NT2/D1 (cell line): Measurements from ENCODE around the gene CYP4B1.
"Not testable (repeated sequence)": the region's sequence is repeated elsewhere in the genome, so short reads cannot be mapped to it uniquely, and the experiment has no call there.

Source experiments
- DNase-seq: peaks from one replicate; pipeline ENCODE4 v3.0.0-alpha.2; 2011; ENCODE audit warnings: low read depth, low spot score
- H3K27me3 ChIP-seq: 2 replicates; pipeline ENCODE4 v1.6.0; 2011; ENCODE audit warnings: mild to moderate bottlenecking; ENCODE audit not compliant: insufficient read length, insufficient read depth
- H3K36me3 ChIP-seq: 2 replicates; pipeline ENCODE4 v1.6.1; 2011; ENCODE audit warnings: mild to moderate bottlenecking, low read length, mixed read lengths; ENCODE audit not compliant: insufficient read depth, insufficient read length
- H3K4me1 ChIP-seq: 2 replicates; pipeline ENCODE4 v1.5.1; 2011; ENCODE audit not compliant: insufficient read depth, insufficient read length
- H3K4me3 ChIP-seq: 2 replicates; pipeline ENCODE4 v1.5.1; 2011; ENCODE audit warnings: low read depth; ENCODE audit not compliant: insufficient read length
- H3K9ac ChIP-seq: 2 replicates; pipeline ENCODE4 v1.6.0; 2011; ENCODE audit warnings: low read depth; ENCODE audit not compliant: insufficient read length
- H3K9me3 ChIP-seq: 2 replicates; pipeline ENCODE4 v1.5.1; 2011; ENCODE audit warnings: mild to moderate bottlenecking, low read length; ENCODE audit not compliant: insufficient read depth
- SUZ12 ChIP-seq: IDR thresholded peaks from 2 replicates; pipeline ENCODE4 v1.6.1; 2011; ENCODE audit not compliant: insufficient read length, insufficient read depth; ENCODE audit errors: extremely low read depth
- YY1 ChIP-seq: IDR thresholded peaks from 2 replicates; pipeline ENCODE4 v1.6.1; 2011; ENCODE audit not compliant: insufficient read length, insufficient read depth
- ZNF274 ChIP-seq: IDR thresholded peaks from 2 replicates; pipeline ENCODE4 v1.6.1; 2011; ENCODE audit warnings: mild to moderate bottlenecking, low read depth, low read length

Gene CYP4B1

GRCh38 chr1:46816930-46817329 is 18.1 kb downstream of the CYP4B1 start:
- Histone ChIP-seq H3K27me3 (no peaks in the 10 kb centered on the region), H3K9ac (no peak overlapping the region), H3K9me3 (no peaks in the 10 kb centered on the region; the same call in 1 of the 2 replicates), H3K36me3 (no peaks in the 10 kb centered on the region), H3K4me1 (no peaks in the 10 kb centered on the region), H3K4me3 (no peak overlapping the region)
- no peak for DNase-seq
- TF ChIP-seq SUZ12: no peak

- H3K27me3 ChIP-seq: no peaks in the 10 kb centered on the region
- no peak overlapping the region for H3K9ac ChIP-seq
- H3K4me1 ChIP-seq: peaks cover 6% of the 10 kb centered on the region
- no peak overlapping the region for H3K4me3 ChIP-seq
- no peak for DNase-seq
- TF ChIP-seq YY1 (no peak), SUZ12 (no peak), ZNF274 (no peak)
- H3K9me3 ChIP-seq: no peaks in the 10 kb centered on the region; the same call in 1 of the 2 replicates
- H3K36me3 ChIP-seq: no peaks in the 10 kb centered on the region
Observed at GRCh38 chr1:46817814-46818213, 19.0 kb downstream of the CYP4B1 start.

GRCh38 chr1:46818591-46818990 is 19.7 kb downstream of the CYP4B1 start:
- peaks cover 6% of the 10 kb centered on the region for H3K4me1 ChIP-seq
- H3K9me3 ChIP-seq: no peaks in the 10 kb centered on the region; the same call in 1 of the 2 replicates
- H3K4me3 ChIP-seq: no peak overlapping the region
- H3K27me3 ChIP-seq: no peaks in the 10 kb centered on the region
- DNase-seq: no peak
- no peak overlapping the region for H3K9ac ChIP-seq
- TF ChIP-seq SUZ12 (no peak), YY1 (no peak), ZNF274 (no peak)
- H3K36me3 ChIP-seq: no peaks in the 10 kb centered on the region

DNA sequence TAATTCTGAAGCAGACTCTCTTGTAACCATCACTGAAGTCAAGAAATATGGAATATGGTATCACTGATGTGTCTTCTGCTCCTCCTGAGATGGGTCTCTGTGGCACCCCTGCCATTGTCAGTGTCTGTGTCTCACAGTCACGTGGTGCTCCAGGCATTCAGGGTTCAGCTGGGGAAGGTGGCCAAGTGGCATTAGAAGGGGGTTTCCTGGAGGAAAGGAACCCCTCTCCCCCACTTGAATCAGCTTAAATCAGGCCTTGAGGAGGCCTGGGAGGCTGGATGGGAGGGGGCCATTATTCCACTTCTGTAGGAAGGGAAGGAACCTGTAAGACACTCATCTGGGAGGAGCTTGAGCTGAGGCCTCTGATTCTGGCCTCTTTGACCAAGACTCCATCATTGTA is 20.5 kb downstream of the CYP4B1 start:
- Histone ChIP-seq H3K9me3 (no peaks in the 10 kb centered on the region; the same call in 1 of the 2 replicates), H3K36me3 (no peaks in the 10 kb centered on the region), H3K4me3 (no peak overlapping the region), H3K9ac (no peak overlapping the region), H3K27me3 (no peaks in the 10 kb centered on the region), H3K4me1 (peaks cover 6% of the 10 kb centered on the region)
- no peak for TF ChIP-seq SUZ12
- no peak for TF ChIP-seq ZNF274
- TF ChIP-seq YY1: no peak
- no peak for DNase-seq

GRCh38 chr1:46820076-46820475 is 21.2 kb downstream of the CYP4B1 start:
- TF ChIP-seq ZNF274: no peak
- no peak for TF ChIP-seq YY1
- TF ChIP-seq SUZ12: no peak
- Histone ChIP-seq H3K4me3 (no peak overlapping the region), H3K4me1 (peaks cover 6% of the 10 kb centered on the region), H3K9me3 (no peaks in the 10 kb centered on the region; the same call in 1 of the 2 replicates), H3K36me3 (no peaks in the 10 kb centered on the region), H3K9ac (no peak overlapping the region), H3K27me3 (no peaks in the 10 kb centered on the region)
- no peak for DNase-seq

- Histone ChIP-seq H3K4me3 (no peak overlapping the region), H3K4me1 (peaks cover 6% of the 10 kb centered on the region), H3K27me3 (no peaks in the 10 kb centered on the region), H3K9ac (no peak overlapping the region), H3K9me3 (no peaks in the 10 kb centered on the region; the same call in 1 of the 2 replicates), H3K36me3 (no peaks in the 10 kb centered on the region)
- DNase-seq: no peak
- TF ChIP-seq ZNF274: no peak
- no peak for TF ChIP-seq SUZ12
- no peak for TF ChIP-seq YY1
Observed at GRCh38 chr1:46820560-46821060, 21.8 kb downstream of the CYP4B1 start.

- Histone ChIP-seq H3K36me3 (no peaks in the 10 kb centered on the region), H3K9me3 (no peaks in the 10 kb centered on the region; the same call in 1 of the 2 replicates), H3K27me3 (no peaks in the 10 kb centered on the region), H3K9ac (no peak overlapping the region), H3K4me1 (peaks cover 6% of the 10 kb centered on the region), H3K4me3 (no peak overlapping the region)
- no peak for TF ChIP-seq SUZ12
- TF ChIP-seq YY1: no peak
- DNase-seq: peak; percentile 76
Observed at GRCh38 chr1:46822248-46822826, 23.5 kb downstream of the CYP4B1 start.

DNA sequence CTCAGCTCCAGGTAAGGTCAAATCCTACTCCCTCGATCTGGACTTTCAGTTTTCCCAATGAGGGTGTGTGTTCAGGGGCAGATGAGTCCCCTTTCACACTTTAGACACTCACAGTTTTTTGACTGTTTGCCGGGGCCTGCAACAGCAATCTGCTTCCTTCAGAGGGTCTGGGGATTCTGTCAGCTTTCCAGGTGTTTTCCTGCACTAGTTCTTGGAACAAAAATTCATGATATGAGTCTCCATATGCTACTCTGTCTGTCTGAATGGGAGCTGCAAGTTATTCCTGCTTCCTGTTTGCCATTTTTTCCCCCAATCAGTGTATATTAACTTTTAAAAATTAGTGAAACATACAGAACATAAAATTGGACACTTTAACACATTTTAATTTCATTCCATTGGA is 24.3 kb downstream of the CYP4B1 start:
- TF ChIP-seq YY1: no peak
- no peak for TF ChIP-seq SUZ12
- TF ChIP-seq ZNF274: no peak
- Histone ChIP-seq H3K27me3 (no peaks in the 10 kb centered on the region), H3K4me3 (no peak overlapping the region), H3K9ac (no peak overlapping the region), H3K9me3 (no peaks in the 10 kb centered on the region; the same call in 1 of the 2 replicates), H3K36me3 (no peaks in the 10 kb centered on the region), H3K4me1 (peaks cover 6% of the 10 kb centered on the region)
- no peak for DNase-seq

- not testable (repeated sequence) for H3K9me3 ChIP-seq, DNase-seq, H3K27me3 ChIP-seq, H3K4me3 ChIP-seq, H3K36me3 ChIP-seq, H3K9ac ChIP-seq, H3K4me1 ChIP-seq
Observed at GRCh38 chr1:46826892-46827291, 28.0 kb downstream of the CYP4B1 start.
